Neural cell (in vitro differentiated cells): Measurements from ENCODE around the gene SP3. TPM values are rescaled to one million over a fixed set of nuclear protein-coding genes. Genes with fewer than 3 reads are reported as not detected.

Source experiments
- H2AFZ ChIP-seq: fragments of 200-600, 300-800 bp; sonication (generic), shearing (Covaris generic); 2 replicates; pipeline ENCODE4 v1.6.0; 2014; ENCODE audit warnings: low read depth, mild to moderate bottlenecking, antibody characterized with exemption, low read length, moderate library complexity
- H3F3A ChIP-seq: fragments of 200-600 bp; shearing (Covaris generic); 2 replicates; pipeline ENCODE4 v1.6.1; 2016; ENCODE audit warnings: mild to moderate bottlenecking, moderate library complexity, mixed read lengths, antibody characterized with exemption, low read length; ENCODE audit not compliant: insufficient read depth, poor library complexity, severe bottlenecking
- H3K27ac ChIP-seq: fragments of 200-600, 300-800 bp; sonication (generic), shearing (Covaris generic); 2 replicates; pipeline ENCODE4 v1.5.1; 2014; ENCODE audit warnings: mild to moderate bottlenecking, low read length, moderate library complexity
- H3K27me3 ChIP-seq: fragments of 300-800, 200-600 bp; sonication (generic), shearing (Covaris generic); 2 replicates; pipeline ENCODE4 v1.6.0; 2014; ENCODE audit warnings: mild to moderate bottlenecking, low read depth, low read length, moderate library complexity; ENCODE audit not compliant: insufficient read depth
- H3K36me3 ChIP-seq: fragments of 300-800, 200-600 bp; sonication (generic), shearing (Covaris generic); 2 replicates; pipeline ENCODE4 v1.5.1; 2014; ENCODE audit warnings: mild to moderate bottlenecking, antibody characterized with exemption, low read length, moderate library complexity; ENCODE audit not compliant: insufficient read depth
- H3K4me2 ChIP-seq: fragments of 300-800, 200-600 bp; sonication (generic), shearing (Covaris generic); 2 replicates; pipeline ENCODE4 v1.6.0; 2014; ENCODE audit warnings: mild to moderate bottlenecking, low read length
- H3K4me3 ChIP-seq: fragments of 300-800, 200-600 bp; sonication (generic), shearing (Covaris generic); 2 replicates; pipeline ENCODE4 v1.5.1; 2014; ENCODE audit warnings: mild to moderate bottlenecking, low read length, moderate library complexity
- H3K79me2 ChIP-seq: fragments of 200-600 bp; shearing (Covaris generic); replicated peaks from 2 replicates; pipeline ENCODE4 v1.6.0; 2014; ENCODE audit warnings: mild to moderate bottlenecking, low read length, moderate library complexity; ENCODE audit not compliant: insufficient read depth
- H3K9ac ChIP-seq: fragments of 300-800, 200-600 bp; sonication (generic), shearing (Covaris generic); 2 replicates; pipeline ENCODE4 v1.6.1; 2016; ENCODE audit warnings: mild to moderate bottlenecking, low read length, mixed read lengths
- H3K9me2 ChIP-seq: fragments of 200-600 bp; shearing (Covaris generic); 2 replicates; pipeline ENCODE4 v1.6.1; 2016; ENCODE audit warnings: mild to moderate bottlenecking, low read length, mixed read lengths; ENCODE audit not compliant: insufficient read depth
- H3K9me3 ChIP-seq: fragments of 200-600, 300-800 bp; sonication (generic), shearing (Covaris generic); 2 replicates; pipeline ENCODE4 v1.6.1; 2016; ENCODE audit warnings: mild to moderate bottlenecking, mixed run types, low read length, moderate library complexity, mixed read lengths
- H4K20me1 ChIP-seq: fragments of 200-600 bp; shearing (Covaris generic); 2 replicates; pipeline ENCODE4 v1.6.1; 2016; ENCODE audit warnings: mild to moderate bottlenecking, mixed run types; ENCODE audit not compliant: insufficient read depth
- EP300 ChIP-seq: fragments of 450-650 bp; conservative IDR thresholded peaks from 2 replicates; pipeline ENCODE4 v1.6.1; 2014; ENCODE audit warnings: antibody characterized with exemption, mild to moderate bottlenecking, moderate library complexity; ENCODE audit not compliant: poor library complexity, severe bottlenecking
- EZH2 ChIP-seq: fragments of 200-600, 300-800 bp; shearing (Covaris generic), sonication (generic); IDR thresholded peaks from 2 replicates; pipeline ENCODE4 v1.6.1; 2014; ENCODE audit warnings: antibody characterized with exemption, low read length, borderline replicate concordance, mild to moderate bottlenecking; ENCODE audit not compliant: insufficient read depth, poor library complexity, severe bottlenecking
- MXI1 ChIP-seq: fragments of 450-650 bp; conservative IDR thresholded peaks from 2 replicates; pipeline ENCODE4 v1.6.1; 2014; ENCODE audit warnings: antibody characterized with exemption, mild to moderate bottlenecking; ENCODE audit not compliant: poor library complexity, severe bottlenecking
- POLR2AphosphoS5 ChIP-seq: IDR thresholded peaks from 2 replicates; pipeline ENCODE4 v1.6.1; 2012
- RAD21 ChIP-seq: fragments of 450-650 bp; conservative IDR thresholded peaks from 2 replicates; pipeline ENCODE4 v1.6.1; 2014; ENCODE audit warnings: antibody characterized with exemption, mild to moderate bottlenecking, moderate library complexity
- SMC3 ChIP-seq: fragments of 450-650 bp; conservative IDR thresholded peaks from 2 replicates; pipeline ENCODE4 v1.6.1; 2014; ENCODE audit warnings: antibody characterized with exemption, mild to moderate bottlenecking, moderate library complexity; ENCODE audit not compliant: poor library complexity
- TAF1 ChIP-seq: IDR thresholded peaks from 2 replicates; pipeline ENCODE4 v1.6.1; 2012; ENCODE audit warnings: low read depth
- polyA plus RNA-seq: library from polyadenylated mRNA; depleted of rRNA; stranded (reverse); fragments of >200 nt; gene quantifications from 2 replicates; pipeline ENCODE4 v1.2.3, GENCODE V29; 2014
- TF ChIP-seq, protein P1 (sequence below): IDR thresholded peaks from 2 replicates; pipeline ENCODE4 v1.6.1; 2012; ENCODE audit warnings: borderline replicate concordance
- TF ChIP-seq, protein P2 (sequence below): fragments of 450-650 bp; IDR thresholded peaks from 2 replicates; pipeline ENCODE4 v1.5.1; 2014; ENCODE audit warnings: antibody characterized with exemption, mild to moderate bottlenecking, moderate library complexity; ENCODE audit not compliant: poor library complexity, severe bottlenecking

SP3 gene
- polyA plus RNA-seq, 1 donor from 2014 or later, result 57.8 TPM

DNA sequence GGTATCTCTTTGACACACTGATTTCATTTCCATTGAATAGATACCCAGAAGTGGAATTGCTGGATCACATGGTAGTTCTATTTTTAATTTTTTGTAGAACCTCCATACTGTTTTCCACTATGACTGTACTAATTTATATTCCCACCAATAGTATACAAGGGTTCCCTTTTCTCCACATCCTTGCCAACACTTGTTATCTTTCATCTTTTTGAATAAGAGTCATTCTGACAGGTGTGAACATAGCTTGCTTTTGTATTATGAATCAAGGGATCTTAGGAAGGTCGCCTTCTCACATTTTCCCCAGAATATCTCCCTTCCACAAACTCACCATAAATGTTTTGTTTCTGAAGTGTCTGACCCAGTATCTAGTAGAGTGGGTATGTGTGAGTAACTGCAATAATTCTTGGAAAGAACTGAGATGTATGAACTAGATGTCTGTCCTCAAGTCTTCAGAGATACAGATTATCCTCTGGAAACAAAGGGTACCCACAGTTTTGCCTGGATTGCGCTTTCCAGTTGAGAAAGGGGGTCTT is 17.1 kb upstream of the SP3 start:
- H2AFZ ChIP-seq, result no peak overlapping the region
- H3F3A ChIP-seq, result no peaks in the 10 kb centered on the region
- H3K9ac ChIP-seq, result no peak overlapping the region
- no peaks in the 10 kb centered on the region for H3K9me3 ChIP-seq
- no peaks in the 10 kb centered on the region for H3K9me2 ChIP-seq
- H3K27me3 ChIP-seq, result no peaks in the 10 kb centered on the region
- no peak overlapping the region for H3K4me3 ChIP-seq
- H3K4me2 ChIP-seq, result no peak overlapping the region
- no peaks in the 10 kb centered on the region for H3K79me2 ChIP-seq
- no peaks in the 10 kb centered on the region for H3K36me3 ChIP-seq
- TF ChIP-seq EP300 (no peak), TAF1 (no peak), MXI1 (no peak)
- H3K27ac ChIP-seq, result no peak overlapping the region
- H4K20me1 ChIP-seq, result no peaks in the 10 kb centered on the region

DNA sequence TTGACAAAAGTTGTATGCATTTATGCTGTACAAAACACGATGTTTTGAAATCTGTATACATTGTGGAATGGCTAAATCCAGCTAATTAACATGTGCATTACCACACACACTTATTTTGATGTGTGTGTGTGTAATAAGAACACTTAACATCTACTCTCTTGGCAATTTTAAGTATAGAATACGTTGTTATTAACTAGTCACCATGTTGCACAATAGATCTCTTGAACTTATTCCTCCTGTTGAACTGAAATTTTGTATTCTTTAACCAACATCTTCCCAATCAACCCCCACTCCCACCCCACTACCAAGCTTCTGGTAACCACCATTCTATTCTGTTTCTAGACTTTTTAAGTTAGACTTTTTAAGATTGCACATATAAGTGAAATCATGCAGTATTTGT is 16.3 kb upstream of the SP3 start:
- Histone ChIP-seq H3K36me3 (no peaks in the 10 kb centered on the region), H3K79me2 (no peaks in the 10 kb centered on the region), H3F3A (no peaks in the 10 kb centered on the region), H3K9me3 (no peaks in the 10 kb centered on the region), H3K4me3 (no peak overlapping the region), H3K27me3 (no peaks in the 10 kb centered on the region), H3K9ac (no peak overlapping the region), H2AFZ (no peak overlapping the region), H4K20me1 (no peaks in the 10 kb centered on the region), H3K9me2 (no peaks in the 10 kb centered on the region), H3K27ac (no peak overlapping the region), H3K4me2 (no peak overlapping the region)
- no peak for TF ChIP-seq RAD21
- no peak for TF ChIP-seq EZH2
- no peak for TF ChIP-seq POLR2AphosphoS5
- TF ChIP-seq SMC3, result no peak
- TF ChIP-seq, protein P1, sequence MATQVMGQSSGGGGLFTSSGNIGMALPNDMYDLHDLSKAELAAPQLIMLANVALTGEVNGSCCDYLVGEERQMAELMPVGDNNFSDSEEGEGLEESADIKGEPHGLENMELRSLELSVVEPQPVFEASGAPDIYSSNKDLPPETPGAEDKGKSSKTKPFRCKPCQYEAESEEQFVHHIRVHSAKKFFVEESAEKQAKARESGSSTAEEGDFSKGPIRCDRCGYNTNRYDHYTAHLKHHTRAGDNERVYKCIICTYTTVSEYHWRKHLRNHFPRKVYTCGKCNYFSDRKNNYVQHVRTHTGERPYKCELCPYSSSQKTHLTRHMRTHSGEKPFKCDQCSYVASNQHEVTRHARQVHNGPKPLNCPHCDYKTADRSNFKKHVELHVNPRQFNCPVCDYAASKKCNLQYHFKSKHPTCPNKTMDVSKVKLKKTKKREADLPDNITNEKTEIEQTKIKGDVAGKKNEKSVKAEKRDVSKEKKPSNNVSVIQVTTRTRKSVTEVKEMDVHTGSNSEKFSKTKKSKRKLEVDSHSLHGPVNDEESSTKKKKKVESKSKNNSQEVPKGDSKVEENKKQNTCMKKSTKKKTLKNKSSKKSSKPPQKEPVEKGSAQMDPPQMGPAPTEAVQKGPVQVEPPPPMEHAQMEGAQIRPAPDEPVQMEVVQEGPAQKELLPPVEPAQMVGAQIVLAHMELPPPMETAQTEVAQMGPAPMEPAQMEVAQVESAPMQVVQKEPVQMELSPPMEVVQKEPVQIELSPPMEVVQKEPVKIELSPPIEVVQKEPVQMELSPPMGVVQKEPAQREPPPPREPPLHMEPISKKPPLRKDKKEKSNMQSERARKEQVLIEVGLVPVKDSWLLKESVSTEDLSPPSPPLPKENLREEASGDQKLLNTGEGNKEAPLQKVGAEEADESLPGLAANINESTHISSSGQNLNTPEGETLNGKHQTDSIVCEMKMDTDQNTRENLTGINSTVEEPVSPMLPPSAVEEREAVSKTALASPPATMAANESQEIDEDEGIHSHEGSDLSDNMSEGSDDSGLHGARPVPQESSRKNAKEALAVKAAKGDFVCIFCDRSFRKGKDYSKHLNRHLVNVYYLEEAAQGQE, result no peak
- TF ChIP-seq TAF1, result no peak
- TF ChIP-seq MXI1, result no peak
- TF ChIP-seq EP300, result no peak
- TF ChIP-seq, protein P2, sequence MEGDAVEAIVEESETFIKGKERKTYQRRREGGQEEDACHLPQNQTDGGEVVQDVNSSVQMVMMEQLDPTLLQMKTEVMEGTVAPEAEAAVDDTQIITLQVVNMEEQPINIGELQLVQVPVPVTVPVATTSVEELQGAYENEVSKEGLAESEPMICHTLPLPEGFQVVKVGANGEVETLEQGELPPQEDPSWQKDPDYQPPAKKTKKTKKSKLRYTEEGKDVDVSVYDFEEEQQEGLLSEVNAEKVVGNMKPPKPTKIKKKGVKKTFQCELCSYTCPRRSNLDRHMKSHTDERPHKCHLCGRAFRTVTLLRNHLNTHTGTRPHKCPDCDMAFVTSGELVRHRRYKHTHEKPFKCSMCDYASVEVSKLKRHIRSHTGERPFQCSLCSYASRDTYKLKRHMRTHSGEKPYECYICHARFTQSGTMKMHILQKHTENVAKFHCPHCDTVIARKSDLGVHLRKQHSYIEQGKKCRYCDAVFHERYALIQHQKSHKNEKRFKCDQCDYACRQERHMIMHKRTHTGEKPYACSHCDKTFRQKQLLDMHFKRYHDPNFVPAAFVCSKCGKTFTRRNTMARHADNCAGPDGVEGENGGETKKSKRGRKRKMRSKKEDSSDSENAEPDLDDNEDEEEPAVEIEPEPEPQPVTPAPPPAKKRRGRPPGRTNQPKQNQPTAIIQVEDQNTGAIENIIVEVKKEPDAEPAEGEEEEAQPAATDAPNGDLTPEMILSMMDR, result no peak
